Left forelimb (tissue), 1 donor: ENCODE measurements around the gene BOLA3.
"Not testable (repeated sequence)": the region's sequence is repeated elsewhere in the genome, so short reads cannot be mapped to it uniquely, and the experiment has no call there.

Source experiments
- DNase-seq: peaks from one replicate; pipeline ENCODE4 v3.0.0-alpha.2; 2018; ENCODE audit warnings: low spot score

The BOLA3 gene

GRCh38 chr2:74147727-74148456 is at the start of gene BOLA3:
Gene BOLA3 (minus strand): TSS chr2:74147912. CDS start chr2:74147874, 38 bp downstream.
- peak; percentile 89 for DNase-seq

- DNase-seq, result no peak
These were observed 49.3 kb upstream of the BOLA3 start for GRCh38 chr2:74197049-74197448.

- no peak for DNase-seq
These were observed 47.1 kb upstream of the BOLA3 start for GRCh38 chr2:74194799-74195198.

DNA sequence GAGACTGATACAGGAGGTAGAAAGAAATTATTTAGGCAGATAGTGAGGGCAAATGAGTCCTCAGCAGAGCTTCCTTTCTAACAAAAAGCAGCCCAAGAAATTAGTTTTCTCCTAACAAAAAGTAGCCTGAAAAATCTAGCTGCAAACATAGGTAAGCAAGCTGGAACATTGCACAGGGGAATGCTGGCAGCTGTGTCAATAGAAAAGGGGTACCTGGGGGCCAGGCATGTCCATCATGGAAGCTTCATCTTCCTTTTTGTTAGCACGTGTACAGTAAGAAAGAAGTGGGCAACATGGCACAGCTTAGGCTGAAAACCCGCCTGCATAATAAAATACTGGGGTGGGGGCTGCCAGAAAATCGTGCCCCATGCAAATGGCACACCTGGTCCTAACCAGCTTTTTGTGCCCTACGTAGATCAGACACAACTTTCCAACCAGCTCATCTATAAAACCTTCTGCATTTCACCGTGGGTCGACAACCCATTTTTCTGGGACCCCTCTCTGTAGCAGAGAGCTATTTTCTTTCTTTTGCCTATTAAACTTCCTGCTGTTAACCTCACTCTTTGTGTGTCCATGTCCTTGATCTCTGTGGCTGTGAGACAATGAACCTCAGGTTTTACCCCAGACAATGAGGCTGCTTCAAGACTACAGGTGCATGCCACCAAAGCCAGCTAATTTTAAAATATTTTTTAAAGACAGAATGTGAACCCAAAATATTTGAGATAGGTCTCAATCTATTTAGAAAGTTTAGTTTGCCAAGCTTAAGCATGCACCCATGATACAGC is 44.1 kb upstream of the BOLA3 start:
- no peak for DNase-seq

DNA sequence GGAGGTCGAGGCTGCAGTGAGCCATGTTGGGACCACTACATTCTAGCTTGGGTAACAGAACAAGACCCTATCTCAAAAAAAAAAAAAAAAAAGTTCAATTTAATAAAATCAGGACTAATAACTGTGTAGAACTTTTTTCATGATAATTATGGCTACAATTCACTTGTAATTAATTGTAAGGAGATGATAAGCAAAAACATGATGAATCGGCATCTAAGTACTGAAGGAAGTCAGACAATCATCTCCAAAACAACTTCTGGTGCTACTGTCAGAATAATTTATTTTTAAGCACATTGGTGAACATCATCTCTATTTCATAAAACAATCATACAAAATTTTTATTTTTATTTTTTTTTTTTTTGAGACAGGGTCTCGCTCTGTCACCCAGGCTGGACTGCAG is 41.0 kb upstream of the BOLA3 start:
- no peak for DNase-seq

GRCh38 chr2:74188018-74188601 is 40.4 kb upstream of the BOLA3 start:
- DNase-seq, result no peak

- DNase-seq, result not testable (repeated sequence)
These were observed 39.0 kb upstream of the BOLA3 start for GRCh38 chr2:74186706-74187105.

DNA sequence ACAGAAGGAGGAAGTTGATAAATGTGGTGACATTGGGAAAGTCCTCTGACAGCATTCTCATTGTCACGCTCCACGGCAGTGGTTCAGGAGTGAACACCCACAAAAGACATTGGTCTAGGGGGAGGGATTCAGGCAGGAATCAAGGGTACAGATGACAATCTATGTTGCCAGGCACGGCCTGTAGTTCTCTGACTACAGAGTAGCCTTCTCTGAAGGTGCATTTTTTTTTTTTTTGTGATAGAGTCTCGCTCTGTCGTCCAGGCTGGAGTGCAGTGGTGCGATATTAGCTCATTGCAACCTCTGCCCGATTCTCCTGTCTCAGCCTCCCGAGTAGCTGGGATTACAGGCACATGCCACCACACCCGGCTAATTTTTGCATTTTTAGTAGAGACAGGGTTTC is 38.3 kb upstream of the BOLA3 start:
- no peak for DNase-seq

GRCh38 chr2:74183878-74184277 is 36.2 kb upstream of the BOLA3 start:
- DNase-seq, result no peak

DNA sequence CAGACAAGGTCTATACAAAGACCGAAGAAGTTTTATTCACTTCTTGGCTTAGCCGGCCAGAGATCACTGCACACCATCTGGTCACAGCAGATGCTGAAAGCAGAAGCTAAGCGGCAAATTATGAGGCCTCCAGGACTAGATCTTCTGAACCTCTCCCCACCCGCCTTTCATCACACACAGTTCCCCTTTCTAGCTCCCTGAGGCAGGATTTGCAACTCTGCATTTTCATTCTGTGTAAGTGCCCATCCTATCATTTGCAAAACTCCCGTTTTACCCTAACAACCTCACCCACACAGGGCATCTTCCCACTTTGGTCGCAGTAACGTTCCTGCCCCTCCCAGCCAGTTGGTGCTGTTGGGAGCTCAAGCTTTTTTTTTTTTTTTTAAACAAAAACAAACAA is 34.0 kb upstream of the BOLA3 start:
- DNase-seq, result no peak

- no peak for DNase-seq
These were observed 31.6 kb upstream of the BOLA3 start for GRCh38 chr2:74179063-74179865.

DNA sequence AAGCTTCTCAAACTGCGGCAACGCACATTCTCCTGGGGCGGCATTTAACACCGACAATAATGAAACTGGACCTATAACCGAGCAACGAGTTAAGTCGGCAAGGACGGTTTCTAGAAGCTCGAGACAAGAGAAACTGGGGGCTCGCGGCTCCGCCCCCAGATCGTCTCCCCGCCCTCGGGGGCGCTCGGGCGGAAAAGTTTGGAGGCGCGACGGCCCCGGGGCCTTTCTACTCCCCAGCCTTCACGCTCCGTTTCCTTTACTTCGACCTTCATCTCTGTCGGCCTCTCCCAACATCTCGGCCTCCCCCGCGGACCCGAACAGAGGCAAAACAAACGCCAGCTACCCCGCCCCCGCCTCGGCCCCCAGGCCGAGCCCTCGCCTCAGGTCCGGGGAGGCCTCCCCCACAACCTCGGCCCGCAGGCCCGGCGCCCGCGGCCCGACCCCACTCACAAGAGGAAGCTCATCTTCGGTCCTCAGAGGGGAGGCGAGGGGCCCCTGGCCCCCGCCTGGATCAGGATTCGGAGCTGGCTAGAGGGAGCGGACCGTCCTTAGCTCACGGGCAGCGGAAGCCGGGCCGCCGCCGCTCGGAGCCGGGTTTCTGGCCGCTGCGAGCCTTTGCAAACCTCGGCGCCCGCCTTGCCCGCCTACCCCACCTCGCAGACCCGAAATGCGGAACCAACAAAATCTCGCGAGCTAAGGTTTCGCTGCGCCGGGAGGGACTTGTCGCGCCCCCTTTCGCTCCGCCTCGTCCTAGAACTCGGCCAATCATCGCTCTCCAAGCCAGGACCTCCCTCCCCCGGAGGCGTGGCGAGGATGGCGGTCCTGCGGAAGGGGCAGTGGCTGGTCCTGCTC is 30.7 kb upstream of the BOLA3 start, which contains the start of gene MOB1A:
Gene MOB1A, minus strand, starts transcription at position 669 of the 852 bp plus-strand sequence. Its CDS starts 205 bp downstream, at position 464.
- DNase-seq, result peak; percentile 98

DNA sequence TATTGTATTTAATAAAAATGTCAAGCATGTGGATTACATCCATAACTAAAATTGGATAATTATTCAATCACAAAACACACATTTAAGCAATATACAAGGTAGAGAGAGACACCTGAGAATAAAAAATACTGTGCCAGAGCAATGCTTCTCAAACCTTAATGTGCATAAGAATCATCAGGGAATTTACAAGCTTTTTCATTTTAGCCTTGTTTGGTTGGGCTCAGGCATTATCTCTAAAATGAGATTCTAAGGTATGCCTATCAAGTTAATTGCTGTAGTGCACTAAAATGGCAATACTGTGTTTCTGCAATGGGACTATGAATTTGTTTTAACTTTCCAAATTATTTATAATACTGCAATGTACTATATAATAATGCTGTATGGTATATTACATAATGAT is 30.0 kb upstream of the BOLA3 start:
- no peak for DNase-seq

DNA sequence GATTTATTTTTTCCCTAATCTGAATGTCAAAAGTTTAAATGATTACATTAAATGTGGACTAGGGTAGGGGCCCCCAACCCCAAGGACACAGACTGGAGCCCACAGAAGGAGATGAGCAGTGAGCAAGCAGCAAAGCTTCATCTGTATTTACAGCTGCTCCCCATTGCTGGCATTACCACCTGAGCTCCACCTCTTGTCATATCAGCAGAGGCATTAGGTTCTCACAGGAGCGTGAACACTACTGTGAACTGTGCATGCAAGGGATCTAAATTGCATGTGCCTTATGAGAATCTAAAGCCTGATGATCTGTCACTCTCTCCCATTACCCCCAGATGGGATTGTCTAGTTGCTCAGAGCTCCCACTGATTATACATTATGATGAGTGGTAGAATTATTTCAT is 27.2 kb upstream of the BOLA3 start:
- no peak for DNase-seq

DNA sequence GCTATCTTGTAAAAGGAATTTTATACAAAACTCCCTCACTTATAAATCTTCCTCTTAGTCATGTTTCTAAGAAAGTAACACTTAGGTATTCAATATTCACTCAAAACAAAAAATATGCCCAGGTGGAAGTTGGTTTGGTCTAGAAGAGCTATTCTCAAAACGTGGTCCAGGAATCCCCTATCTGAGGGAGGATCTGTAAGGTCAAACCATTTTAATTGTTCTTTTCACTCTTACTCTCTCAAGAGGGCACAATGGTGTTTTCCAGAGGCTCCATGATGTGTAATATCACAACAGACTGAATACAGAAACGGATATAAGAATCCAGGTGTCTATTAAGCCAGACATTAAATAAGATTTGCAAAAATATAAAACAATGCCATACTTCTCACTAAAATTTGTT is 21.0 kb upstream of the BOLA3 start:
- DNase-seq, result no peak

- DNase-seq, result no peak
These were observed 17.0 kb upstream of the BOLA3 start for GRCh38 chr2:74164761-74165160.

DNA sequence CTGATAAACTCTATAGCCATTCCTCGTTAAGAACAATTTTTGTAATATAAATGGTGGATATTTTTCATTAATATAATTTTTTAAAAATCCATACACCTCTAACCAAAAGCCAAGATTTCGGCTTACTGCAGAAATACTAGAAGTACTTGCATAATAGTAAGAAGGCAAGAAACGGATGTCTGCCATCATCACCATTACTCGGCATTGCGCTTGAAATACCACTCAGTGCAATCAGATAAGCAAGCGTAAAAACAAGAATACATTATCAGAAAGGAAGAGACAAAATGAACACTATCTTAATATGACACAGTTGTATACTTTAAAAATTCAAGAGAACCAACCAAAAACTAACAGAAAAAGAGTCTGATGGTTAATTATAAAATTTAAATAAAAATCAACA is 15.2 kb upstream of the BOLA3 start:
- DNase-seq, result no peak

GRCh38 chr2:74155830-74156229 is 8.1 kb upstream of the BOLA3 start:
- no peak for DNase-seq

GRCh38 chr2:74152954-74153353 is 5.2 kb upstream of the BOLA3 start:
- no peak for DNase-seq

DNA sequence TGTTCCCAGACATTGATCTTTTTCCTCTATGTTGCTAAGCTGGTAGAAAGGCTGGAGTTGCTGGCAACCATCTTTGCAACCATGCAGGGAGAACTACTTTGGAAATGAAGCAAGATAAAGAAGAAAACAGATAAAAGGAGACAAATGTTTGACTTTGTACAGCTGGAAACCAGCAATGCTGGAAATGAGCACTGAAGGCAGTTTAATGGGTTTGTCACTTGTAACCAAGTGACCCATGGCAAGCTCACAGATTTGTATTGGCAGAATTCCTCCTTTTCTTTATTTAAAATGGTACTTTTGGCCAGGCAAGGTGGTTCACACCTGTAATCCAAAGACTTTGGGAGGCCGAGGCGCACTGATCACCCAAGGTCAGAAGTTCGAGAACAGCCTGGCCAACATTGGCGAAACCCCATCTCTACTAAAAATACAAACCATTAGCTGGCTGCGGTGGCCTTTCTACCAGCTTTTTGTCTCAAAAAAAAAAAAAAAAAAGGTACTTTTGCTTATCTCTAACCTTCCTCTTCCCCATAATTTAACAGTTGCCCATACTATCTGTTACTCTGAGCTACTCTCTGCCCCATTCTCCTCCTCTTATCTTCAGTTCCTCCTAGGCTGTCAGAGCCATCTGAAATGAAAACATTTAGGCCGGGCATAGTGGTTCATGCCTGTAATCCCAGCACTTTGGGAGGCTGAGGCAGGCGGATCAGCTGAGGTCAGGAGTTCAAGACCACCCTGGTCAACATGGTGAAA is 2.0 kb upstream of the BOLA3 start:
- no peak for DNase-seq

- DNase-seq, result no peak
These were observed 1.5 kb upstream of the BOLA3 start for GRCh38 chr2:74149247-74149525.
